Thoracic aorta (tissue), 2 donors: Measurements from ENCODE around the gene DUSP15. TPM values are rescaled to one million over a fixed set of nuclear protein-coding genes. Genes with fewer than 3 reads are reported as not detected.
"Not testable (repeated sequence)": the region's sequence is repeated elsewhere in the genome, so short reads cannot be mapped to it uniquely, and the experiment has no call there.

ENCODE experiments used
- ATAC-seq: fragments of 150-250 bp; one replicate; pipeline ENCODE4 v1.8.0; 2017; ENCODE audit warnings: low read depth; ENCODE audit not compliant: insufficient number of reproducible peaks, low FRiP score
- DNase-seq: peaks from one replicate; pipeline ENCODE4 v3.0.0-alpha.2; 2020; ENCODE audit warnings: low spot score
- H3K27ac ChIP-seq, 2 donors: fragments of 200-600 bp; sonication (generic); 1 replicate in 1 of 2; 2 replicates in 1 of 2; pipeline ENCODE4 v1.5.1; 2016; ENCODE audit warnings: mild to moderate bottlenecking in 2 of 2, moderate library complexity in 2 of 2
- H3K27me3 ChIP-seq: fragments of 200-600 bp; sonication (generic); replicated peaks from 2 replicates; pipeline ENCODE4 v1.6.0; 2016; ENCODE audit warnings: mild to moderate bottlenecking; ENCODE audit not compliant: insufficient read depth
- H3K36me3 ChIP-seq: fragments of 200-600 bp; sonication (generic); one replicate; pipeline ENCODE4 v1.5.1; 2016
- H3K4me1 ChIP-seq, 2 donors: fragments of 200-600 bp; sonication (generic); 1 replicate in 1 of 2; 2 replicates in 1 of 2; pipeline versions ENCODE4 v1.5.1 to v1.6.0; 2016; ENCODE audit warnings: low read depth in 2 of 2, mild to moderate bottlenecking in 1 of 2; ENCODE audit not compliant: control insufficient read depth in 1 of 2
- H3K4me3 ChIP-seq: fragments of 200-600 bp; sonication (generic); 2 replicates; pipeline ENCODE4 v1.5.1; 2016; ENCODE audit warnings: mild to moderate bottlenecking
- H3K9me3 ChIP-seq: fragments of 200-600 bp; sonication (generic); 2 replicates; pipeline ENCODE4 v1.5.1; 2016
- total RNA-seq, 2 donors: library from RNA; depleted of rRNA; stranded (reverse); fragments of >200 nt; gene quantifications; one replicate each; pipeline versions ENCODE4 v1.1.0 to v1.2.3, GENCODE V29; 2016
- TF ChIP-seq, protein P1 (sequence below): fragments of 200-600 bp; sonication (generic); IDR thresholded peaks from one replicate; pipeline ENCODE4 v1.5.1; 2019; ENCODE audit warnings: antibody characterized with exemption

The DUSP15 gene, protein sequence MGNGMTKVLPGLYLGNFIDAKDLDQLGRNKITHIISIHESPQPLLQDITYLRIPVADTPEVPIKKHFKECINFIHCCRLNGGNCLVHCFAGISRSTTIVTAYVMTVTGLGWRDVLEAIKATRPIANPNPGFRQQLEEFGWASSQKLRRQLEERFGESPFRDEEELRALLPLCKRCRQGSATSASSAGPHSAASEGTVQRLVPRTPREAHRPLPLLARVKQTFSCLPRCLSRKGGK
- 1 to 10 TPM; 3.9 to 5.6 TPM for total RNA-seq

DNA sequence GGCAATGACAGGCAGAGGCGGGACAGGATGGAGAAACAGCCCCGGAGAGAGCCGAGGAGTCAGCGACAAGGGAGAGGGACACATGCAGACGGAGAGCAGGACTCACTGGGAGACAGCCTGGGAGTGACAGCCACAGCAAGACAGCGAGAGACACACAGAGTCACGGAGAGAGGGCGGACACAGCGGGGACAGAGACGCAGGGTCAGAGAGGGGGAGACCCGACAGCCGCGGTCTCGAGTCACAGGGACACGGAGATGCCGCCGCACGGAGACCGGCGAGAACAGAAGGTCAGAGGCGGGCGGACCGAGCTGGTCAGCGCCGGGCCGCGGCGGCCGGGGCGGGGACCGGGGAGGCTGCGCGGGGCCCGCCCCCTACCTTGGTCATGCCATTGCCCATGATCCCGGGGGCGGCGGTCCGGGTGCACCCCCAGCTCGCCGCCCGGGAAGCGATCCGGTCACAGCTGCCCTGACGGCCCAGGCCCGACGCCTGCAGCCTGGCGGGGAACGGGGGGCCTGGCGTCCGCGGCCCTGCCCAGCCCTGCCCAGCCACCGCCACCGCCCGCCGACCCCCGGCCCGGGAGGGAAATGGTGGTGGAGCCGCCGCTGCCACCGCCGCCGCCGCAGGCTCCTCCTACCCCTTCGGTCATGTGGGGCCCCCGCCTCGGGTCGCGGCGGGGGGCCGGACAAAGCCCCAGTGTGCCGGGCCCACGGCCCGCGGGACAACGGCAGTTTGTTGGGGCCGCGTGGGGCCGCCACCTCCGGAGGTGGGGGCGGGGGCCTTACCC lies at the start of gene DUSP15, which contains the start of gene TTLL9:
Gene DUSP15, minus strand, starts transcription at position 586 of the 784 bp plus-strand sequence. Its CDS starts 190 bp downstream, at position 396.
Gene TTLL9, plus strand, starts transcription at position 693 of the 784 bp plus-strand sequence. CDS start 493 bp downstream, outside the sequence.
- peak within 1 kb of the TSS; percentile 77 for H3K4me3 ChIP-seq
- TF ChIP-seq, protein P1, sequence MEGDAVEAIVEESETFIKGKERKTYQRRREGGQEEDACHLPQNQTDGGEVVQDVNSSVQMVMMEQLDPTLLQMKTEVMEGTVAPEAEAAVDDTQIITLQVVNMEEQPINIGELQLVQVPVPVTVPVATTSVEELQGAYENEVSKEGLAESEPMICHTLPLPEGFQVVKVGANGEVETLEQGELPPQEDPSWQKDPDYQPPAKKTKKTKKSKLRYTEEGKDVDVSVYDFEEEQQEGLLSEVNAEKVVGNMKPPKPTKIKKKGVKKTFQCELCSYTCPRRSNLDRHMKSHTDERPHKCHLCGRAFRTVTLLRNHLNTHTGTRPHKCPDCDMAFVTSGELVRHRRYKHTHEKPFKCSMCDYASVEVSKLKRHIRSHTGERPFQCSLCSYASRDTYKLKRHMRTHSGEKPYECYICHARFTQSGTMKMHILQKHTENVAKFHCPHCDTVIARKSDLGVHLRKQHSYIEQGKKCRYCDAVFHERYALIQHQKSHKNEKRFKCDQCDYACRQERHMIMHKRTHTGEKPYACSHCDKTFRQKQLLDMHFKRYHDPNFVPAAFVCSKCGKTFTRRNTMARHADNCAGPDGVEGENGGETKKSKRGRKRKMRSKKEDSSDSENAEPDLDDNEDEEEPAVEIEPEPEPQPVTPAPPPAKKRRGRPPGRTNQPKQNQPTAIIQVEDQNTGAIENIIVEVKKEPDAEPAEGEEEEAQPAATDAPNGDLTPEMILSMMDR = no peak
- no peak for DNase-seq

DNA sequence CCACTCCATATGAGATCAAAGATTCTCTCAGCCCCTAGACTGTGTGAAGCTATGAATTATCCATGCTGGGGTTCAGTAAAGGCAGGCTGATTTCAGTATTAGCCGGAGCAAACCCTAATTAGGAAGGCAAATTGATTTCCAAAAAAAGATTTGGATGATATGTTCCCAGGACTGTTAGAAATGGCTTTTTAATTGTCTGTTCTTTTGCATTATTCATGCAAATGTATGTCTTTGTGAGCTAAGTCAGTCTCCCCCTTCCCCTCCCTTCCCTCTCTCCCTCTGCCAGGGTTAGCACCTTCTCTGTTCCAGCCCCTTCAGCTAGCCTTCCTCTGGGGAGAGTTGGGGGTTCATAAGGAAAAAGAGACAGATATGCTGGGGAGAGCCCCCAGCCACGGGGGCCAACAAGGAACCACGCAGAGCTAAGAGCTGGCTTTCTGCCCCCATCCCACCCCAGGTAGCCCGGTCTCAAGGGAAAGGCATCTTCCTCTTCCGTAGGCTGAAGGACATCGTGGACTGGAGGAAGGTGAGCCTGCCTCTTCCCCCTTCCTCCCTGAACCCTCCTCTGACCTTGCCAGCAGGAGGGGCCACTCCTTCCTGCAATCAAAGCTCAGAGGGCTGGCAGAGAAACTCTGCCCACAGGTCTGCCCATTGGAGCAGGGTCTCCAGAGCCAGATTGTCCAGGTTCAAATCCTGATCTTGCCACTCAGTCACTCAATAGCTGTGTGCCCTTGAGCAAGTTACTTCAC lies 49.3 kb upstream of the DUSP15 start:
- Histone ChIP-seq H3K4me1 (no peaks in the 10 kb centered on the region), H3K36me3 (no peaks in the 10 kb centered on the region), H3K9me3 (no peaks in the 10 kb centered on the region), H3K27ac (no peak overlapping the region), H3K4me3 (no peak overlapping the region), H3K27me3 (no peaks in the 10 kb centered on the region)
- ATAC-seq (no peak), DNase-seq (no peak)
- TF ChIP-seq, protein P1 = no peak

More for the DNA sequence above, at the start of gene DUSP15, which contains the start of gene TTLL9:
- peak within 1 kb of the TSS; percentile 37 to 58 for H3K27ac ChIP-seq
- peaks cover 8 to 31% of the 10 kb centered on the region in 2 donors for H3K4me1 ChIP-seq
- no peaks in the 10 kb centered on the region for H3K36me3 ChIP-seq
- no peaks in the 10 kb centered on the region for H3K27me3 ChIP-seq
- no peaks in the 10 kb centered on the region for H3K9me3 ChIP-seq
- ATAC-seq = no peak

GRCh38 chr20:31918466-31919105 lies 48.3 kb upstream of the DUSP15 start:
- DNase-seq = no peak

GRCh38 chr20:31917962-31918412 lies 47.7 kb upstream of the DUSP15 start:
- not testable (repeated sequence) for H3K9me3 ChIP-seq, H3K4me1 ChIP-seq, H3K27ac ChIP-seq, ATAC-seq, H3K27me3 ChIP-seq, H3K36me3 ChIP-seq, DNase-seq, H3K4me3 ChIP-seq

More at GRCh38 chr20:31918466-31919105, 48.3 kb upstream of the DUSP15 start:
- no peaks in the 10 kb centered on the region for H3K27me3 ChIP-seq
- TF ChIP-seq, protein P1 = no peak
- H3K9me3 ChIP-seq = no peaks in the 10 kb centered on the region
- no peak overlapping the region for H3K27ac ChIP-seq
- ATAC-seq = no peak
- H3K4me1 ChIP-seq = no peaks in the 10 kb centered on the region
- no peaks in the 10 kb centered on the region for H3K36me3 ChIP-seq
- no peak overlapping the region for H3K4me3 ChIP-seq

DNA sequence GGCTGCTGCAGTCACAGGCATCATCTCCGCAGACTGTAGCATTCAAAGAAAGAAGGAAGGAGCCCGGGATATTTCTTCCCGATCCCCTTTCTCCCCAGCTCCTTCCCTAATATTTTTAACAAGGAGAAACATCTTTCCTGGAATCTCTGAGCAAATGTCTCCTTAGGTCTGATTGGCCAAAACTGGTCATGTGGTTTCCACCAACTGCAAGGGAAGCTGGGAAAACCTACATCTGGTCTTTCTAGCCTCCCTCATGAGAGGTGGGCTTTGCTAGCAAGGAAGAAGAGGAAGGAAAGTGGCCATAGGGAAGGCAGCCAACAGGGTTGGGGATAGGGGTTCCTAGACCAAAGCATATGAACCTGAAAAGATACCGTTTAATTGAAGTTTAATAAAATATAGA lies 46.4 kb upstream of the DUSP15 start:
- ATAC-seq = no peak
- no peaks in the 10 kb centered on the region for H3K4me1 ChIP-seq
- TF ChIP-seq, protein P1 = no peak
- H3K4me3 ChIP-seq = no peak overlapping the region
- no peaks in the 10 kb centered on the region for H3K9me3 ChIP-seq
- H3K36me3 ChIP-seq = no peaks in the 10 kb centered on the region
- DNase-seq = no peak
- no peak overlapping the region for H3K27ac ChIP-seq
- H3K27me3 ChIP-seq = no peaks in the 10 kb centered on the region
